ENCODE results near the gene NHERF2.

DNA sequence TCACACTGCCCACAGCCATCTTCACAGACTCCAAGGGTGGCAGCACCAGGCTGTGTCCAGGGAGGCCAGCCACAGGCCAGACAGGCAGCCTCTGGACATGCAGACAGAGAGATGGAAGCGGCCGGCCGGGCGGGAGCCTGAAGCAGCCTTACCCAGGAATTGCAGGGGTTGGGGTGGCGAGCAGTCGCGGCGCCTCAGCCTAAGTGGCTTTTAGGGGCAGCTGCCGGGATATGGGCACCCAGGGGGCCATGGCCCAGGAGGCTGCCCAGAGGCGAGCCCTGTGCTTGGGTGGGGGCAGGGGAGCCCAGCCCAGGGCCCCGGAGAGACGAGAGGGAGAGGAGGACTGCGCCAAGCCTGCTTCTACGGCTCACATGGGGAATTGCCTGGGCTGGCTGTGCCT lies 1.5 kb upstream of the NHERF2 start:
- TF ChIP-seq POLR2A (IDR thresholded peaks at IDR 0.05), result no peak
- TF ChIP-seq, protein P1, sequence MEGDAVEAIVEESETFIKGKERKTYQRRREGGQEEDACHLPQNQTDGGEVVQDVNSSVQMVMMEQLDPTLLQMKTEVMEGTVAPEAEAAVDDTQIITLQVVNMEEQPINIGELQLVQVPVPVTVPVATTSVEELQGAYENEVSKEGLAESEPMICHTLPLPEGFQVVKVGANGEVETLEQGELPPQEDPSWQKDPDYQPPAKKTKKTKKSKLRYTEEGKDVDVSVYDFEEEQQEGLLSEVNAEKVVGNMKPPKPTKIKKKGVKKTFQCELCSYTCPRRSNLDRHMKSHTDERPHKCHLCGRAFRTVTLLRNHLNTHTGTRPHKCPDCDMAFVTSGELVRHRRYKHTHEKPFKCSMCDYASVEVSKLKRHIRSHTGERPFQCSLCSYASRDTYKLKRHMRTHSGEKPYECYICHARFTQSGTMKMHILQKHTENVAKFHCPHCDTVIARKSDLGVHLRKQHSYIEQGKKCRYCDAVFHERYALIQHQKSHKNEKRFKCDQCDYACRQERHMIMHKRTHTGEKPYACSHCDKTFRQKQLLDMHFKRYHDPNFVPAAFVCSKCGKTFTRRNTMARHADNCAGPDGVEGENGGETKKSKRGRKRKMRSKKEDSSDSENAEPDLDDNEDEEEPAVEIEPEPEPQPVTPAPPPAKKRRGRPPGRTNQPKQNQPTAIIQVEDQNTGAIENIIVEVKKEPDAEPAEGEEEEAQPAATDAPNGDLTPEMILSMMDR (IDR thresholded peaks at IDR 0.05), result no peak
